PC-3 (cell line): ENCODE measurements around the gene ALS2CL. TPM values are rescaled to one million over a fixed set of nuclear protein-coding genes. Genes with fewer than 3 reads are reported as not detected.

ENCODE experiments used
- ATAC-seq: fragments of 200-7000 bp; cut with Tn5 transposase; 2 replicates; pipeline ENCODE4 v1.9.1; 2020; ENCODE audit warnings: mild to moderate bottlenecking, moderate library complexity
- BruUV-seq: library from RNA; stranded (reverse); fragments of 400-500 nt; replicated peaks from 2 replicates; lab custom pipeline; 2021; lab: Mats Ljungman, UMichigan
- CTCF ChIA-PET: fragments of 300-600 bp; sonication (Branson Sonifier 250); formaldehyde crosslinking; loops from one replicate; lab custom pipeline; 2022; ENCODE audit warnings: antibody characterized with exemption; lab: Charles Lee
- POLR2A ChIA-PET: fragments of 300-600 bp; sonication (Branson Sonifier 250); formaldehyde crosslinking; loops from one replicate; lab custom pipeline; 2022; ENCODE audit warnings: antibody characterized with exemption; ENCODE audit not compliant: unreplicated experiment; lab: Charles Lee
- DNase-seq: peaks from one replicate; pipeline ENCODE4 v3.0.0-alpha.2; 2015
- H2AFZ ChIP-seq: fragments of 300-600 bp; sonication (generic); 2 replicates; pipeline ENCODE4 v1.6.0; 2016; ENCODE audit warnings: antibody characterized with exemption, low read length
- H3F3A ChIP-seq: fragments of 300-600 bp; sonication (generic); one replicate; pipeline ENCODE4 v1.6.0; 2017; ENCODE audit warnings: antibody characterized with exemption, low read length, control low read depth, mild to moderate bottlenecking; ENCODE audit not compliant: unreplicated experiment
- H3K27ac ChIP-seq: fragments of 300-600 bp; sonication (generic); 2 replicates; pipeline ENCODE4 v1.5.1; 2016; ENCODE audit warnings: mild to moderate bottlenecking, low read length
- H3K27me3 ChIP-seq: fragments of 300-600 bp; sonication (generic); 2 replicates; pipeline ENCODE4 v1.6.1; 2016; ENCODE audit warnings: low read length, mixed read lengths
- H3K36me3 ChIP-seq: fragments of 300-600 bp; sonication (generic); 2 replicates; pipeline ENCODE4 v1.6.1; 2016; ENCODE audit warnings: low read depth, mixed run types, low read length, mixed read lengths
- H3K4me1 ChIP-seq: fragments of 300-600 bp; sonication (generic); 2 replicates; pipeline ENCODE4 v1.5.1; 2016; ENCODE audit warnings: low read length; ENCODE audit not compliant: insufficient read depth
- H3K4me2 ChIP-seq: fragments of 300-600 bp; sonication (generic); 2 replicates; pipeline ENCODE4 v1.6.0; 2016; ENCODE audit warnings: low read length
- H3K4me3 ChIP-seq: fragments of 300-600 bp; sonication (generic); 2 replicates; pipeline ENCODE4 v1.5.1; 2016; ENCODE audit warnings: mild to moderate bottlenecking, low read length, mixed read lengths
- H3K79me2 ChIP-seq: fragments of 300-600 bp; sonication (generic); 2 replicates; pipeline ENCODE4 v1.6.1; 2017; ENCODE audit warnings: low read length, mixed read lengths
- H3K9ac ChIP-seq: fragments of 300-600 bp; sonication (generic); 2 replicates; pipeline ENCODE4 v1.6.0; 2016; ENCODE audit warnings: mild to moderate bottlenecking, low read length
- H3K9me2 ChIP-seq: fragments of 300-600 bp; sonication (generic); replicated peaks from 2 replicates; pipeline ENCODE4 v1.6.1; 2016; ENCODE audit warnings: mixed run types, low read length, mixed read lengths
- H3K9me3 ChIP-seq: fragments of 300-600 bp; sonication (generic); 2 replicates; pipeline ENCODE4 v1.6.1; 2016; ENCODE audit warnings: low read length, mixed read lengths
- H4K20me1 ChIP-seq: fragments of 300-600 bp; sonication (generic); 2 replicates; pipeline ENCODE4 v1.6.1; 2016; ENCODE audit warnings: low read length, mixed read lengths
- EZH2 ChIP-seq: fragments of 300-600 bp; sonication (generic); IDR thresholded peaks from one replicate; pipeline ENCODE4 v1.6.1; 2017; ENCODE audit warnings: antibody characterized with exemption, mild to moderate bottlenecking, low read length; ENCODE audit not compliant: unreplicated experiment
- EZH2phosphoT487 ChIP-seq: fragments of 300-600 bp; sonication (generic); IDR thresholded peaks from 2 replicates; pipeline ENCODE4 v1.6.1; 2018; ENCODE audit warnings: mild to moderate bottlenecking, antibody characterized with exemption, low read length, borderline replicate concordance
- intact Hi-C: fragments of 100-400 bp; cut with micrococcal nuclease; formaldehyde crosslinking; loops from 2 replicates; pipeline ENCODE4 v1.9.0; 2023
- total RNA-seq: library from RNA; depleted of rRNA; stranded (reverse); fragments of >200 nt; gene quantifications from 2 replicates; pipeline ENCODE4 v1.2.3, GENCODE V29; 2014
- TF ChIP-seq, protein P1 (sequence below): fragments of 300-600 bp; sonication (generic); conservative IDR thresholded peaks from 2 replicates; pipeline ENCODE4 v1.5.1; 2017; ENCODE audit warnings: antibody characterized with exemption, low read depth, mild to moderate bottlenecking, low read length

The ALS2CL gene
- total RNA-seq, 1 experiment from 2014 or later = 30.1 TPM

DNA sequence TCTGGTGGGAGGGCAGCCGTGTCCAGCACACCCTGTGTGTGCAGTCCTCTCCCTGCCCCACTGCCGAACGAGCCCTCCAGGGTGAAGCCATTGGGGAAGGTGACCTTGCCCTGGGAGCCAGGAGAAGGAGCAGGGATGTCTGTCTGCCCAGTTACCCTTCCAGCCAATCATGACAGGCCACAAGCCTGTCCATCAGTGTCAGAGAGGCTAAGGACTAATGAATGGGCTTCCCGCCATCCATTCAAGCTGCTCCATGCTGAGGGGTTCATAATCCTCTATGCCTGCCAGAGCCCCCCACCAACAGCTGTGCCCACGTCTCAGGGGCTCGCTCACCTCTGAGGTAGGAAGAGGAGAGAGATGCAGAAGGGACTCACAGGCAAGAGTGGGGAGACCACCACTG lies 15.2 kb downstream of the ALS2CL start:
- Histone ChIP-seq H2AFZ (no peak overlapping the region), H4K20me1 (no peaks in the 10 kb centered on the region), H3K9me2 (no peaks in the 10 kb centered on the region), H3K4me3 (no peak overlapping the region), H3K4me1 (no peaks in the 10 kb centered on the region), H3K79me2 (no peaks in the 10 kb centered on the region), H3K36me3 (peaks cover 8% of the 10 kb centered on the region; the same call in 1 of the 2 replicates), H3K27ac (no peak overlapping the region), H3K9me3 (no peaks in the 10 kb centered on the region), H3K9ac (no peak overlapping the region), H3F3A (no peaks in the 10 kb centered on the region), H3K4me2 (no peak overlapping the region), H3K27me3 (no peaks in the 10 kb centered on the region)
- no peak for ATAC-seq
- BruUV-seq = no TSS peak
- ChIA-PET POLR2A (no interaction called here), CTCF (no interaction called here)
- TF ChIP-seq, protein P1, sequence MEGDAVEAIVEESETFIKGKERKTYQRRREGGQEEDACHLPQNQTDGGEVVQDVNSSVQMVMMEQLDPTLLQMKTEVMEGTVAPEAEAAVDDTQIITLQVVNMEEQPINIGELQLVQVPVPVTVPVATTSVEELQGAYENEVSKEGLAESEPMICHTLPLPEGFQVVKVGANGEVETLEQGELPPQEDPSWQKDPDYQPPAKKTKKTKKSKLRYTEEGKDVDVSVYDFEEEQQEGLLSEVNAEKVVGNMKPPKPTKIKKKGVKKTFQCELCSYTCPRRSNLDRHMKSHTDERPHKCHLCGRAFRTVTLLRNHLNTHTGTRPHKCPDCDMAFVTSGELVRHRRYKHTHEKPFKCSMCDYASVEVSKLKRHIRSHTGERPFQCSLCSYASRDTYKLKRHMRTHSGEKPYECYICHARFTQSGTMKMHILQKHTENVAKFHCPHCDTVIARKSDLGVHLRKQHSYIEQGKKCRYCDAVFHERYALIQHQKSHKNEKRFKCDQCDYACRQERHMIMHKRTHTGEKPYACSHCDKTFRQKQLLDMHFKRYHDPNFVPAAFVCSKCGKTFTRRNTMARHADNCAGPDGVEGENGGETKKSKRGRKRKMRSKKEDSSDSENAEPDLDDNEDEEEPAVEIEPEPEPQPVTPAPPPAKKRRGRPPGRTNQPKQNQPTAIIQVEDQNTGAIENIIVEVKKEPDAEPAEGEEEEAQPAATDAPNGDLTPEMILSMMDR = no peak
- TF ChIP-seq EZH2phosphoT487 = no peak
- no peak for TF ChIP-seq EZH2
- no peak for DNase-seq
- intact Hi-C loops = no loop called here

DNA sequence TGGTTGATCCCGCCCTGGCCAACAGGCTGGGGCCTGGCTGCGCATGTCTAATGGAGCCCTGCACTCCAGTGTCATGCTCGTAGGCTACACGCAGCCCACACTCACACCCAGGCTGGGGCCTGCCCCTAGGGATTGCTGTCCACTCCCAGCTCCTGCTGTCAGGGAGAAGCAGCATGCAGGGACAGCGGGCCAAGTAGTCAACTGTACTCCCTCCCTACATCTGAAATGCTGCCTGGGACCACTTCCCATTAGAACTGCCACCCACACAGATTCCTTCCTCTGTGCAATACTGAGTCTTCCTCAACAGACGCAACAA lies 16.1 kb downstream of the ALS2CL start:
- intact Hi-C loops = no loop called here
- no peaks in the 10 kb centered on the region for H3K79me2 ChIP-seq
- no peak overlapping the region for H3K9ac ChIP-seq
- H3K9me3 ChIP-seq = no peaks in the 10 kb centered on the region
- H2AFZ ChIP-seq = no peak overlapping the region
- no peaks in the 10 kb centered on the region for H3K4me1 ChIP-seq
- TF ChIP-seq EZH2 (no peak), EZH2phosphoT487 (no peak)
- TF ChIP-seq, protein P1 = no peak
- ChIA-PET POLR2A (no interaction called here), CTCF (no interaction called here)
- H3F3A ChIP-seq = no peaks in the 10 kb centered on the region
- ATAC-seq (no peak), DNase-seq (no peak)
- no peaks in the 10 kb centered on the region for H3K27me3 ChIP-seq
- no peaks in the 10 kb centered on the region for H3K9me2 ChIP-seq
- no peaks in the 10 kb centered on the region for H4K20me1 ChIP-seq
- peaks cover 6% of the 10 kb centered on the region; the same call in 1 of the 2 replicates for H3K36me3 ChIP-seq
- H3K4me2 ChIP-seq = no peak overlapping the region
- no peak overlapping the region for H3K27ac ChIP-seq
- H3K4me3 ChIP-seq = no peak overlapping the region
- BruUV-seq = no TSS peak

DNA sequence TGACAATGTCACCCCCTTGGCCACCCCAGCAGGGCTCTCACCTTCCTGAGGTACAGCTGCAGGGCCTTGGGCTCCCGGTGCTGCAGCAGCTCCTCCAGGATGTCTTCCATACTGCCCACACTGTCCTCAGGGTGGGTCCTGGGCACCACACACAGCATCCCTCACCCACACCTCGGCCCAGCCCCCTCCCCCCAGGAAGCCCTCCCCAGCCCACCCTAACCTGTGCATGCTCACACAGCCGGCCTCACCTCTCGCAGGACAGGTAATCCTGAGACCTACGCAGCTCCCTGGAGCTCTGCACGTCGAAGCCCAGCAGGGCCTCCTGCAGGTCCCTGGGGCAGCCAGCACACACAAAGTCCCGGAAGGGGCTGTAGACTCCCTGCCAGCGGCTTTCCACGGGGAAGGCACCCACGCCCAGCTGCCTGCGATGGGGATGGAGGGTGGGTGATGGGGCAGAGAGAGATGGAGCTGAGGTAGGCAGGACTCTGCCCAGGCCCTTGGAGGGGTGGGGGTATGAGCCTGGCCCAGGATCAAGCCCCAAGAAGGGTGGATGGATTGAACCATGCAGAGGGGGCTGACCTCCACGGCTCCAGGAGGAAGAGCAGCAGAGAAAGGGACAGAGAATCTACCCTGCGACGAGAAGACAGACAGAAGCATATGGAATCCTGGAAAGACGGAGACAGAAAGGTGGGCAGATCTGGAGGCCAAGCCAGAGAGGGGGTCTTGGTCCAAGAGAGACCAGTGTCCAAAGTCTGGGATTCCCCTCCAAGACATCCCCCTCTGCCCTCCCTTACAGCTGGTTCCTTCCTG lies 16.7 kb downstream of the ALS2CL start:
- ChIA-PET POLR2A (no interaction called here), CTCF (interaction anchor here (0.6 kb wide), 1 partner anchor 182 kb away, joined by 3 read pairs; no protein-coding TSS in a partner anchor)
- intact Hi-C loops = no loop called here
- no peak for TF ChIP-seq EZH2
- TF ChIP-seq EZH2phosphoT487 = no peak
- Histone ChIP-seq H3K9me3 (no peaks in the 10 kb centered on the region), H3K36me3 (peaks cover 6% of the 10 kb centered on the region; the same call in 1 of the 2 replicates), H3F3A (no peaks in the 10 kb centered on the region), H3K27me3 (no peaks in the 10 kb centered on the region), H2AFZ (no peak overlapping the region), H3K9ac (no peak overlapping the region), H3K4me2 (no peak overlapping the region), H3K27ac (no peak overlapping the region), H3K9me2 (no peaks in the 10 kb centered on the region), H3K4me3 (no peak overlapping the region), H4K20me1 (no peaks in the 10 kb centered on the region), H3K79me2 (no peaks in the 10 kb centered on the region), H3K4me1 (no peaks in the 10 kb centered on the region)
- no TSS peak for BruUV-seq
- ATAC-seq = no peak
- DNase-seq = no peak
